Measurements from ENCODE around the gene NEBL.

Gene NEBL

DNA sequence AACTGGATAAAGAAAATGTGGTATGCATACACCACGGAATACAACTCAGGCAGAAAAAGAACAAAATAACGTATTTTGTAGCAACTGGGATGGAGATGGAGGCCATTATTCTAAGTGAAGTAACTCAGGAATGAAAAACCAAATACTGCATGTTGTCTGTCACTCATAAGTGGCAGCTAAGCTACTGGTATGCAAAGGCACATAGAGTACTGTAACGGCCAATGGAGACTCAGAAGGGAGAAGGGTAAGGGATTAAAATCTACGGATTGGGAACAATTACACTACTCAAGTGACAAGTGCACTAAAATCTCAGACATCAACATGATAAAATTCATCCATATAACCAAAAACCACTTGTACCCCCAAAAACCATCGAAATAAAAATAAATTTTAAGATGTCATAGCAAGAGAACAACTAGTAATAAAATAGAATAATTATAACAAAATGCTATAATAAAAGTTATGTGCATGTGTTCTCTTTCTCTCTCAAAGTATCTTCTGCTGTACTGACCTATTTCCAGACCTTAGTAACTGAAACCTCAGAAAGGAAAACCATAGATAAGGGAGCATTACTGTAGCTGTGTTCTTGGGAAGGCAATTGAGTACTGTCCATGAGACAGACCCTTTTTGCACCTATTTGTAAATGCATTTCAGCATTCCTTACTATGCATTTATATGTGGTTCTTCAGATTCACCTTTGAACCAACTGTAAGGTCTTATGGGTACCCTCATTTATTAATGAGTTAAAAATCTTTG is 6.7 kb upstream of the NEBL start:
- DNase-seq (ENCODE audit: extremely low read depth in 1 of 2, low read depth in 1 of 2), result no peak

DNA sequence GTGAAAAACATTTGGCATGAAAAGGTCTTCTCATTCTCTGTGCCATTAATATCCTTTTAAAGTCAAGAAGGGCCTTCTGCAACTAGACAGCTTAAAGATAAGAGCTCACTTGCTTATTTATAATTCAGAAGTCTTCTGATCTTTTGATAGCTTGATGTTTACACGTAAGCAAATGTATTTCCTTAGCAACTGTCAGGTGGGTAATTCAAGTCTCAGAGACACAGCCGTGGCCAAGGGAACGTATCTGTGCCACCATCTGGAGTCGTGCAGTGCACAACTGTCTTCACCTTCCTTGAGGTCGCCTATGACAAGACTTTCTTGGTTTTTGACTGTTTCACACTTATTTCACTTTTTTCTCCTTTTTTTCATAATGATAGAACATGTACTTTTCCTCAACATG is 4.0 kb upstream of the NEBL start:
- no peak for DNase-seq (ENCODE audit: extremely low read depth in 1 of 2, low read depth in 1 of 2)

- no peak for DNase-seq (ENCODE audit: extremely low read depth in 1 of 2, low read depth in 1 of 2)
These were observed 1.9 kb upstream of the NEBL start for GRCh38 chr10:20898866-20899535.

GRCh38 chr10:20893297-20893696 is 3.8 kb downstream of the NEBL start:
- no peak for DNase-seq (ENCODE audit: extremely low read depth in 1 of 2, low read depth in 1 of 2)

DNA sequence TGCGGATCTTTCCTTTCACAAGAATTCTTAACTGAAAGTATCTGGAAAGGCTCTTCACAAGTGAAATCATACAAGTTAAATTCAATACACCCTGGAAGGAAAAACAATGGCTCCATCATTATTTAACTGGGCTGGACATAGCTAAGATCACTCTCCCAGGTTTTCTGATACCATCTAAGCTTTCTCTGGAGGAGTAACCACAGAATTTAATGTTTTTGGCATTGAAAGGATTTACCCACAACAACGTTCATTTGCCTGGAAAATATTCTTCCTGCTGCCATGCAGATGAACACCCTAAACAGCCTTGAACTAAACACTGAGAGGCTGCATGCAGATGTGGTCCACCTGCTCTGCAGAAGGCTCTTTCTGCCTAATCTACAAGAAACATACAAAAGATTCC is 4.3 kb downstream of the NEBL start:
- DNase-seq (ENCODE audit: extremely low read depth in 1 of 2, low read depth in 1 of 2), result no peak

DNA sequence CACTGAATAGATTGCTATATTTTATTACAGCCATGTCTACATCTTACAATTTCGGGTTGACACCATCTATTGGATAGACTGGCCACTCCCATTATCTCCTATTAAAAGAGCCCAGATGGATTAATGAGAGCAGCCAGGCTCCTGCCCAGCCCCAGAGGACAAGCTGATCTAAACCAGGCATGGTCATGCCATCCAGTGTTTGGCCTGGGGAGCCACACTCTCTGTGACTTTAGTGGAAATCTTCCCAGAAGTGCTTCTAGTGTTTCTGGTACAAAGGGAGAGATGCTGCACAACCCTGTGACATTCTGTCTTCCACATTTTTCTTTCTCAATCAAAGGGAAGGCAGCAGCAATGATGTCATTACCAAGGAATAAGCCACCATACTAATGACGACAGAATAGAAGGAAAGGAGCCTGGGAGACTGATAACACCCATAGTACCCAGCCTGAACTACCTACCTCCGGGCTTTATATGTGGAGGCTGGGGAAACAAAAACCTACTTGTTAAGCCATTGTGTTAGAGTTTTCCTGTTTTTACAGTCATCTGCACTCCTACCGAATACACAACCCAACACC is 5.0 kb downstream of the NEBL start:
- no peak for DNase-seq (ENCODE audit: extremely low read depth in 1 of 2, low read depth in 1 of 2)

DNA sequence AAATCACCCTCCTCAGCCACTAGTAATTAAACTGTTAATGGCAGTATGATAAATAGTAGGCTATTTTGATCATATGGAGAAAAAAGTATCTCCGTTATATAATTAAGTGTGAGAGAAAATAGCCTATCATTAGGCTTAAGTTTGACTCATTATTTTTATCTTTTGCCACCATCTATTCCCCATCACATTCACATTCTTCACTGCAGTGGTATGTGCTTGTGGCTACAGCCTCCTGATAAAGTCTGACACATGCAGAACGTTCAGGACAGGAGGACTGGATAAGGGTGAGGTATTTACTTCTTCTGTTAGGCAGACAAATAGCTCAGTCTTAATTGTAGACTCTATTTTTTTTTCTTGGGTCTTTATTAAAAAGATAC is 5.8 kb downstream of the NEBL start:
- DNase-seq (ENCODE audit: extremely low read depth in 1 of 2, low read depth in 1 of 2), result no peak

DNA sequence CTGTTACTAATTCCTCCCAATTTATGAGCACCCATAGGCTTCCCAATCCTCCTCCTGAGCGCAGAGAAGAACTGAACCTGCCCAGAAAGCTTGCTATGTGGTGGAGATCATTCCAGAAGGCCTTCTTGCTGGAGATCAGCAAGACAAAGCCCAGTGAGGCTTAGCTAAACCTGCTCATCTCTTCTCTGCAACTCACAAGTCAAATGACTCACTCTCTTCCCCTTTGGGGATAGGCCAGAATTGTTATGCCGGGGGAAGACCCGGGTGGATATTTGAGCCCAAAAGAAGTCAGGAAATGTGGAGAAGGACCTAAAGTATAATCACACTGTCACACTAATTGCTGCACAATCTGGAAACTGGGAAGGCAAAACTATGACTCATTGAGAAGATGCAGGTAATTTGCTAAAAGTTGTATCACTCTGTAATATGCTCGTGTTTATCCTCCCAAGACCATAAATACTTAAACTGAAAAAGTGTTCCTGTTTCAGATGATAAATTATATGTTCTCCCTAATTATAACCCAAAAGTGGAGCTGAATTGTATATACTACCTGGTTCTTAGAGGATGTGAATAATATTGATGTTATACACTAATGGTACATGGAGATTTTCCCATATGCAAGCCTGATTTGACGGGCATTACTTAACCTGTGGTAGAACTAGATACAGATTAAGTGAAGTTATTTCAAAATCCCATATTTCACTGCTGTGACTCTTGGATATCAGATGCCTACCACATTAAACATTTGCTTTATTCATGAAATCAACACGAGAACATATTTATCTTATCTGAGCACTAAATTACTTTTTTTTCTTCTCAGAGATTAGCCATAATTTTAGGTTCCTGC is 6.4 kb downstream of the NEBL start:
- no peak for DNase-seq (ENCODE audit: extremely low read depth in 1 of 2, low read depth in 1 of 2)

GRCh38 chr10:20890009-20890408 is 7.1 kb downstream of the NEBL start:
- DNase-seq (ENCODE audit: extremely low read depth in 1 of 2, low read depth in 1 of 2), result no peak

DNA sequence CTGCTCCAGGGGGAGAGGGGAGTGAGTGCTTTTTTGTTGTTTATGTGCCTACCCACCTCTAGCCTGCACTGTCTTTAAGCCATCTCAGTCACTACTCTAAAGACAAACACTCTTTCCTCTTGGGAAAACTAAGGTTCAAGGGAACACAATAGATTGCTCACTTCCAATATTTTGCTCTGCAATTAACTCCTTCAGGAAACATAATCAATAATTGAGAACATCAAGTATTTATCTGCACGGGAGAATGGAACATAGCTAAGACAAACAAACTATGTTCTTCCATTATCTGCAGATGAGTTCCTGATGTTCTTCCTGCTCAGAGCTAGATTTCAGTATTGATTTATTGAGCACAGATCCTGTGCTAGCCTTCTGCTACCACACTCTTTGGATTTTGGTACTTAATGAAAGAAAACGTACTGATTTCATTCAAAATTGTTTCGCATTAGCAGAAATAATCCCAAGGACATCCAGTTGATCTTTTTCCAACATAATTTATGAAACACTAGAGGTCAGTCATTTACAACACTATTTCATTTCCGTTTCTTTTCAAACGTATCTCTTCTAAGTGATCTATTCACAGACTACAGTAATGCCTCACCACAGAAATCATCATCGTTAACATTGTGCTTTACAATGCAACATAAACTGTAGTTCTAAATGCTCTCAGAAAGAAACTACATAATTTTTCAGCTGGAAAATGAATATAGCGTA is 8.3 kb downstream of the NEBL start:
- no peak for DNase-seq (ENCODE audit: extremely low read depth in 1 of 2, low read depth in 1 of 2)

DNA sequence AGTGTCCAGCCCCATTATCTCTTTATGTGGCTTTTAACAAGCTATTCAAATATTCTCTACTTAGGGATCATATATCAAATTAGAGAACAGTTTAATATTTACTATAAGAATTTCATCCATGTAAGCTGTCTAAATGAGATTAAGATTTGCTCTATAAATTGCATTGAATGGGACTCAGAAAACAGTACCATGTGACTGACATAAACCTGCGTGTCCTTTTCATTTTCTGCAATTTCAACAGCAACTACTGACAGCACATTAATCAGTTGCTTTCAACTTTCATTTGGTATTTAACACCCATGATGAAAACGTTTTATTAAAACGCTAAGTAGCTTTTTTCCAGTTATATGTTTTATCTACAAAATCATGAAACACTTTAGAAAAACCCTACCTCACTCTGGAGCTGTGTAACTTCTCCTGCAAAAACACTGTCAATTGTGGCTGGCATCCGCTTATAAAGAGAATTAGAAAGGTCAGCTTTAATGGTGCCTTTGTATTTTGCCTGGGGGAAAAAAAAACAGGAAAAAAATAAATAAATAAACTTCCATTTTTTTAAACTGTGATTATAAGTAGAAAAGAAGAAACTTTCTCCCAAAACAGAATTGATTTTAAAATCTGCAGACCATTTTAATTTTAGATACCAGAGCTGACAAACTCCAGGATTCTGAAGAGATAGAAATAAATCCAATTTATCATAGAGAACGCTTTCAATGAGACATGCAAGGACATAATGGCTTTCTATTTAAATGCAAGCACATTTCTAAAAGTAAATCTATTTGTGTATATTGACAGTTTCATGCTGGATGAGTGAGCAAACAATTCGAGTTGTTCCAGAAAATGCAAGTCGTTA is 9.2 kb downstream of the NEBL start:
- DNase-seq (ENCODE audit: extremely low read depth in 1 of 2, low read depth in 1 of 2), result no peak

DNA sequence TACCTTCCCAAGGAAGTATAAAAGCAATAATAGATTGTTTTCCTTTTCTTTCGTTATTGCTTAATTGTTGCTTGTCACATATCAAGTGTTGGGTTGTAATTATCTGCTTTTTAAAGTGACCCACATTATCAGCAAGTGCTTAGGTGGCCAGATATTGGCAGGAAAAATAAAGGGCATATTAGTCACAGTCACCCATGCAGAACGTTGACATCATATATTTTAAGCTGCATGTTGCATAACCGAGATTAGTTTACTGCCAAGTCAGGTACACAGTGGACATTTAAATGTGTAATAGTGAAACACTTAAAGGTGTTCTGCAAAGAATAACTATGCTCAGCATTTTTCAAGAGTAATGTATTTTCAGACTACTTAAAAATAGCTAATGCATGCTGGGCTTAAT is 11.4 kb downstream of the NEBL start:
- DNase-seq (ENCODE audit: extremely low read depth in 1 of 2, low read depth in 1 of 2), result no peak

DNA sequence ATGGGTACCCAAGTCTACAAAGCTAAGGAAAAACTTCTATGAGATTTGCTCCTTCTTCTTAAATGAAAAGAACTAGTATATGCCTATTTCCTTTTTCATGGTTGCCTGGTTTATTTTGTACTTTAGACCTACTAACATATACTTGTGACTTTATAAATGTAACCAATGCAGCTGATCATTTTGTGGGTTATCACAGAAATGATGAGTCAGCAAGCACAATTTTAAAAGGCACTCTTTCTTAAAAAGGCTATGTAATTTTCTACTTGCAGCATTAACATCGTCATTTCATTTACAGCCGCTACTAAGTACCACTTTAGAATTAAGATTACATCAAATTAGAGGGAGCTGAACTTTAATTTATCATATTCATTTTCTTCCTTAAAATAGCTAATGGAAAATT is 13.6 kb downstream of the NEBL start:
- no peak for DNase-seq (ENCODE audit: extremely low read depth in 1 of 2, low read depth in 1 of 2)

DNA sequence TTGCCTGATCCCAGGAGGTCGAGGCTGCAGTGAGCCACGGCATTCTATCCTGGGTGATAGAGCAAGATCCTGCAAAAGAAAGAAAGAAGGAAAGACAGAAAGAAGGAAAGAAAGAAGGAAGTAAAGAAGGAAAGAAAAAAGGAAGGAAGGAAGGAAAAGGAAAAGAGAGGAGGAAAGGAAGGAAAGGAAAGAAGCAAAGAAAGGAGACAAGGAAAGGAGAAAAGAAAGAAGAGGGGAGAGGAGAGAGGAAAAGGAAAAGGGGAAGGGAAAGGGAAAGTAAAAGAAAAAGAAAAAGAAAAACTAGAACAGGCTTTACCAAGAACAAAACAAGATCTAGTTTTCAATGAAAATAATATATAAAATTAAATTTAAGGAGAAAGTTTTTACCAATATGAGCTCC is 15.0 kb downstream of the NEBL start:
- no peak for DNase-seq (ENCODE audit: extremely low read depth in 1 of 2, low read depth in 1 of 2)

- DNase-seq (ENCODE audit: extremely low read depth in 1 of 2, low read depth in 1 of 2), result no peak
These were observed 18.0 kb downstream of the NEBL start for GRCh38 chr10:20879136-20879535.

DNA sequence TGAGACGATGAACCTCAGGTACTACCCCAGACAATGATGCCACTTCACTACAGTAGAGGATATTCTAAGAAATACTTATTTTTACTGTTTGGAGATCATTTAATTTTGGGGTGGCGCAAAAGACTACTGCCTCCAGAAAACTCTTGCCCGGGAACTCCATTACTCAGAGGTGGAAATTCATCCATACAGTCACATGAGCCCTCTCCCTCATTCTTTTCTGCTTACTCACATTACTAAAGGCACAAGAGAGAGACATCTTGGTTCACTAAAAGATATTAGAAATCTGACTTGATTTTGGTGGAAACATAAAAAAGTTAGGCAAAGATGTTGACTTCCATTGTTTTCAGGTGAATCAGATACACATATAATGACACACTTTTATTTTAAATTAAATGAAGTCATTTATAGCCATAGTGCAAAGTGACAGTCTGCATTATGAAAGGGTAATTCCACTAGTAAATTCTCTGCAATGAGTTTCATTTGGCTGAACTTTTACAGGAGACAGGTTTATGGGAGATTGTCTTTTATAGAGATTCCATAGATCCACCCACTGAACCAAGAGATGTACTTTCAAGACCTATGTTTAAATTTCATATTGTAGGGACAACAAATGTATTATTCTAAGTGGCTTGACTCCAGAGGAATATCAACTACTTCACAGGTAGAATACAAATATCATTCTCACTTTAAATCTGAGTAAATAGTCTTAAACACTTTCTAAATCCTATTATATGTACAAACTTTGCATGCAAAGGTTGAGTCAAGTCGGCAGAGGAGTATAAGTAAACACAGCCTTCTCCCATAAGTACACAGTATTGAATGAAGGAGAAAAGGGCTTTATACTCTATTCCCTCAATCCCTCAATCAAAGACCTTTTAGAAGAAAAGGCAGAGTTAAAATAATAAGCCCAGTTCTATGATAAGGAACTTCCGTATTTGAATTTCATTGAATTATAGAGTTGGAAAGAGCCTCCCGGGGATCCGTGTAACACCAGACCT is 18.8 kb downstream of the NEBL start:
- DNase-seq (ENCODE audit: extremely low read depth in 1 of 2, low read depth in 1 of 2), result no peak

GRCh38 chr10:20877554-20877953 is 19.6 kb downstream of the NEBL start:
- no peak for DNase-seq (ENCODE audit: extremely low read depth in 1 of 2, low read depth in 1 of 2)

DNA sequence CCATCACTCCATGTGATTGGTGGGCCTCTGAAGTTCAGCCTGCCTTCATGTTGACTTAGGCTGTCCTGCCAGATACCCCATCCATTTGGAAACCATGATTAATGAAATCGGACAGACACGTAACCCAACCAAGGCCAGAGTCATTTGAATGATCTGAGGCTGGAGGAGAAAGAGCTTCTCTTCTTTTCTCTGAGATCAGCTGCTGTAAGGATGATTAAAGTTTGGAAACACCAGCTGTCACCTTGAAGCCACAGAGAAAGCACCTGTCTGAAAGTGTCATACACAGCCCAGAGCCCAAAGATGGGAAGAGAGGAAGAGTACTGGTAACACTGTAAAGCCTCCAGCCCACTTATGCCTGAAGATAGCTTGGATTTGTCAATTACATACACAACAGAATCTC is 22.9 kb downstream of the NEBL start:
- DNase-seq (ENCODE audit: extremely low read depth in 1 of 2, low read depth in 1 of 2), result no peak

- no peak for DNase-seq (ENCODE audit: extremely low read depth in 1 of 2, low read depth in 1 of 2)
These were observed 25.1 kb downstream of the NEBL start for GRCh38 chr10:20871970-20872369.

Measured in stimulated activated CD8-positive, alpha-beta memory T cell treated with anti-CD3 and anti-CD28 coated beads, Interleukin-7, amount 100 ng/mL, for 48 hours (primary cell).